ENCODE data around the gene DNHD1. TPM values are rescaled to one million over a fixed set of nuclear protein-coding genes. Genes with fewer than 3 reads are reported as not detected.
A peak's percentile ranks its signal among the peaks of the same experiment; 100 is the strongest.

DNHD1 gene
- total and polyA plus RNA-seq, 9 of the 15 experiments (the other 6 are each of a cell fraction or from before 2014, with no cell fraction given), result 0.82 to 9.7 (median 3.8) TPM

GRCh38 chr11:6612213-6613041 is 115.3 kb downstream of the DNHD1 start, which contains the start of gene TAF10 (continued):
- TF ChIP-seq TCF7 (IDR thresholded peaks at IDR 0.05; ENCODE audit: borderline replicate concordance), result no peak; the same call in 1 of the 2 replicates
- no peak for TF ChIP-seq ZNF518B (CRISPR knock-in tag; IDR thresholded peaks at IDR 0.05)
- TF ChIP-seq MLX (CRISPR knock-in tag; conservative IDR thresholded peaks at IDR 0.05), result no peak
- peak; percentile 72 for TF ChIP-seq ETS1 (conservative IDR thresholded peaks at IDR 0.05; ENCODE audit: control insufficient read depth, low read depth, low read length)
- TF ChIP-seq ZNF696 (CRISPR knock-in tag; conservative IDR thresholded peaks at IDR 0.05), result no peak
- TF ChIP-seq ZNF511 (CRISPR knock-in tag; IDR thresholded peaks at IDR 0.05), result no peak
- TF ChIP-seq NBN (IDR thresholded peaks at IDR 0.05; ENCODE audit: low read depth), result peak; percentile 80
- TF ChIP-seq TFAM (CRISPR knock-in tag; conservative IDR thresholded peaks at IDR 0.05), result no peak
- TF ChIP-seq ZNF830 (CRISPR knock-in tag; IDR thresholded peaks at IDR 0.05), result peak; percentile 72; the same call in 1 of the 2 replicates
- TF ChIP-seq PREB (CRISPR knock-in tag; IDR thresholded peaks at IDR 0.05), result peak; percentile 18; the same call in 1 of the 2 replicates
- peak; percentile 80 for TF ChIP-seq FIP1L1 (IDR thresholded peaks at IDR 0.05; ENCODE audit: low read depth, low read length, poor library complexity, severe bottlenecking)
- TF ChIP-seq HNRNPH1 (optimal IDR thresholded peaks at IDR 0.05; ENCODE audit: low read depth, low read length), result no peak
- peak in 1 of 2 experiments; percentile 95; a peak in 2 of 4 replicates for TF ChIP-seq KDM4B (IDR thresholded peaks at IDR 0.05; ENCODE audit: borderline replicate concordance in 2 of 2, low read depth in 1 of 2)
- TF ChIP-seq MYC (IDR thresholded peaks at IDR 0.05; ENCODE audit: low read depth, low read length), result peak; percentile 80
- TF ChIP-seq MYC (CRISPR knock-in tag; IDR thresholded peaks at IDR 0.05; ENCODE audit: borderline replicate concordance, low read depth), result peak; percentile 79; the same call in 1 of the 2 replicates
- TF ChIP-seq MED1 (CRISPR knock-in tag; IDR thresholded peaks at IDR 0.05; ENCODE audit: borderline replicate concordance), result no peak
- no peak for TF ChIP-seq HINFP (tag; conservative IDR thresholded peaks at IDR 0.05; ENCODE audit: low read depth)
